SU-DHL-6 (cell line): ENCODE data around the gene BCAS3.

Source experiments
- CTCF ChIP-seq: fragments of 200-600 bp; sonication (generic); IDR thresholded peaks from one replicate; pipeline ENCODE4 v1.5.1; 2017; ENCODE audit warnings: antibody characterized with exemption, mild to moderate bottlenecking, low read length, moderate library complexity; ENCODE audit not compliant: insufficient read depth, poor library complexity, severe bottlenecking
- EZH2phosphoT487 ChIP-seq: fragments of 200-600 bp; sonication (generic), shearing (Covaris generic); conservative IDR thresholded peaks from 2 replicates; pipeline ENCODE4 v1.6.1; 2018; ENCODE audit warnings: mild to moderate bottlenecking, antibody characterized with exemption, low read length, moderate library complexity, mixed read lengths

- TF ChIP-seq CTCF (no peak), EZH2phosphoT487 (no peak)
Observed at GRCh38 chr17:61371179-61371578, 693.5 kb downstream of the BCAS3 start.
